GM23338 (cell line): ENCODE results near the gene GTF2H1. TPM values are rescaled to one million over a fixed set of nuclear protein-coding genes. Genes with fewer than 3 reads are reported as not detected.

Experiments used
- ATAC-seq: fragments of 200-7000 bp; cut with Tn5 transposase; 3 replicates; pipeline ENCODE4 v1.9.1; 2020
- DNase-seq: peaks from one replicate; pipeline ENCODE4 v3.0.0-alpha.2; 2015; ENCODE audit warnings: low spot score
- H2AFZ ChIP-seq: fragments of 200-600 bp; sonication (generic); 2 replicates; pipeline ENCODE4 v1.8.0; 2016; ENCODE audit warnings: antibody characterized with exemption, mild to moderate bottlenecking, moderate library complexity
- H3F3A ChIP-seq: fragments of 200-600 bp; sonication (generic); replicated peaks from 2 replicates; pipeline ENCODE4 v1.8.0; 2017; ENCODE audit warnings: antibody characterized with exemption, mixed run types, low read depth
- H3K27ac ChIP-seq: fragments of 200-600 bp; sonication (generic); 2 replicates; pipeline ENCODE4 v1.6.1; 2016; ENCODE audit warnings: low read depth
- H3K27me3 ChIP-seq: fragments of 200-600 bp; sonication (generic); 2 replicates; pipeline ENCODE4 v1.8.0; 2016; ENCODE audit warnings: mild to moderate bottlenecking, mixed run types, moderate library complexity; ENCODE audit not compliant: insufficient read depth
- H3K36me3 ChIP-seq: fragments of 200-600 bp; sonication (generic); 2 replicates; pipeline ENCODE4 v1.8.0; 2016; ENCODE audit warnings: mild to moderate bottlenecking; ENCODE audit not compliant: insufficient read depth
- H3K4me1 ChIP-seq: fragments of 200-600 bp; sonication (generic); 2 replicates; pipeline ENCODE4 v1.8.0; 2016; ENCODE audit warnings: mild to moderate bottlenecking, moderate library complexity; ENCODE audit not compliant: insufficient read depth
- H3K4me2 ChIP-seq: fragments of 200-600 bp; sonication (generic); 2 replicates; pipeline ENCODE4 v1.7.1; 2017; ENCODE audit warnings: mixed run types
- H3K4me3 ChIP-seq: fragments of 200-600 bp; sonication (generic); 2 replicates; pipeline ENCODE4 v1.6.1; 2016; ENCODE audit warnings: mixed run types
- H3K79me2 ChIP-seq: fragments of 200-600 bp; sonication (generic); replicated peaks from 2 replicates; pipeline ENCODE4 v1.8.0; 2017; ENCODE audit warnings: mild to moderate bottlenecking; ENCODE audit not compliant: insufficient read depth
- H3K9me2 ChIP-seq: fragments of 200-600 bp; sonication (generic); 2 replicates; pipeline ENCODE4 v1.8.0; 2017; ENCODE audit not compliant: insufficient read depth
- H4K20me1 ChIP-seq: fragments of 200-600 bp; sonication (generic); replicated peaks from 2 replicates; pipeline ENCODE4 v1.8.0; 2017; ENCODE audit warnings: mild to moderate bottlenecking; ENCODE audit not compliant: insufficient read depth
- H3K27ac Mint-ChIP-seq: 2 replicates; pipeline ENCODE4 v1.8.0; 2020; ENCODE audit warnings: inconsistent platforms, mild to moderate bottlenecking, moderate library complexity, mixed read lengths
- H3K27me3 Mint-ChIP-seq: 3 replicates; pipeline ENCODE4 v1.8.0; 2022; ENCODE audit warnings: low read depth, mild to moderate bottlenecking, moderate library complexity, mixed read lengths, inconsistent platforms; ENCODE audit not compliant: insufficient read depth, poor library complexity
- H3K36me3 Mint-ChIP-seq: 3 replicates; pipeline ENCODE4 v1.8.0; 2021; ENCODE audit warnings: low read depth, mild to moderate bottlenecking, inconsistent platforms, moderate library complexity, mixed read lengths
- H3K4me1 Mint-ChIP-seq: 3 replicates; pipeline ENCODE4 v1.8.0; 2020; ENCODE audit warnings: mild to moderate bottlenecking, inconsistent platforms, mixed read lengths
- H3K4me3 Mint-ChIP-seq: 3 replicates; pipeline ENCODE4 v1.8.0; 2021; ENCODE audit warnings: moderate library complexity, mild to moderate bottlenecking, inconsistent platforms, mixed read lengths
- H3K9me3 Mint-ChIP-seq: 3 replicates; pipeline ENCODE4 v1.8.0; 2020; ENCODE audit warnings: moderate library complexity, mild to moderate bottlenecking, inconsistent platforms, mixed read lengths
- CREB1 ChIP-seq: fragments of 250-450 bp; sonication (Bioruptor Pico); IDR thresholded peaks from 2 replicates; pipeline ENCODE4 v1.5.0; 2020; ENCODE audit warnings: low read depth, mild to moderate bottlenecking, moderate library complexity
- CTCF ChIP-seq, 2 experiments: fragments of 200-600 bp in 1 of 2; sonication (generic) in 1 of 2; conservative IDR thresholded peaks; 2 replicates each; pipeline versions ENCODE4 v1.5.1 to v1.6.1; 2016 to 2017; ENCODE audit warnings: antibody characterized with exemption in 2 of 2, low read depth in 2 of 2, mild to moderate bottlenecking in 2 of 2, moderate library complexity in 1 of 2
- ETS1 ChIP-seq: IDR thresholded peaks from 2 replicates; pipeline ENCODE4 v1.6.1; 2016; ENCODE audit warnings: antibody characterized with exemption
- EZH2 ChIP-seq: fragments of 200-600 bp; sonication (generic); IDR thresholded peaks from one replicate; pipeline ENCODE4 v1.8.0; 2017; ENCODE audit warnings: antibody characterized with exemption, mild to moderate bottlenecking, low read depth; ENCODE audit not compliant: unreplicated experiment
- EZH2phosphoT487 ChIP-seq: fragments of 200-600 bp; sonication (generic); IDR thresholded peaks from one replicate; pipeline ENCODE4 v1.8.1; 2018; ENCODE audit warnings: antibody characterized with exemption; ENCODE audit not compliant: unreplicated experiment
- JUNB ChIP-seq: IDR thresholded peaks from one replicate; pipeline ENCODE4 v1.6.1; 2016; ENCODE audit warnings: antibody characterized with exemption; ENCODE audit not compliant: unreplicated experiment
- NANOG ChIP-seq: IDR thresholded peaks from 2 replicates; pipeline ENCODE4 v1.6.1; 2016; ENCODE audit warnings: antibody characterized with exemption, borderline replicate concordance
- POLR2AphosphoS5 ChIP-seq: IDR thresholded peaks from 2 replicates; pipeline ENCODE4 v1.6.1; 2016; ENCODE audit warnings: antibody characterized with exemption, low read depth
- REST ChIP-seq: IDR thresholded peaks from one replicate; pipeline ENCODE4 v1.6.1; 2018; ENCODE audit warnings: antibody characterized with exemption; ENCODE audit not compliant: unreplicated experiment
- STAT1 ChIP-seq: IDR thresholded peaks from one replicate; pipeline ENCODE4 v1.6.1; 2016; ENCODE audit warnings: antibody characterized with exemption; ENCODE audit not compliant: unreplicated experiment
- ZNF114 ChIP-seq: fragments of 250-450 bp; sonication (Bioruptor Pico); IDR thresholded peaks from 2 replicates; pipeline ENCODE4 v1.5.0; 2020; ENCODE audit warnings: mild to moderate bottlenecking, moderate library complexity
- ZNF331 ChIP-seq: fragments of 250-450 bp; sonication (Bioruptor Pico); IDR thresholded peaks from 2 replicates; pipeline ENCODE4 v1.5.0; 2020; ENCODE audit warnings: low read depth, mild to moderate bottlenecking, moderate library complexity
- ZNF462 ChIP-seq: fragments of 250-450 bp; sonication (Bioruptor Pico); IDR thresholded peaks from 2 replicates; pipeline ENCODE4 v1.5.0; 2020; ENCODE audit warnings: mild to moderate bottlenecking, moderate library complexity
- polyA plus RNA-seq: library from polyadenylated mRNA; unstranded; fragments of >200 nt; fragmentation: Nextera tagmentation; extraction: Ambion mirVana; gene quantifications from 2 replicates; pipeline ENCODE4 v1.2.1, GENCODE V29; 2016
- total RNA-seq: library from RNA; depleted of rRNA; stranded (reverse); fragments of >200 nt; shearing (Covaris generic); gene quantifications from 2 replicates; pipeline ENCODE4 v1.2.3, GENCODE V29; 2014

Gene GTF2H1
- total and polyA plus RNA-seq, 2 experiments from 2014 or later: 16.5 to 43.6 TPM

- ATAC-seq (no peak), DNase-seq (no peak)
- H3K4me3 Mint-ChIP-seq: no peak overlapping the region
- Histone ChIP-seq H3K4me2 (0 out of 2 replicates have a peak overlapping the region, but pooled peaks have one; percentile 1), H3F3A (no peaks in the 10 kb centered on the region), H3K79me2 (peaks cover 36% of the 10 kb centered on the region), H2AFZ (no peak overlapping the region), H4K20me1 (peaks cover 9% of the 10 kb centered on the region; the same call in 1 of the 2 replicates), H3K9me2 (no peaks in the 10 kb centered on the region), H3K4me1 (peaks cover 12% of the 10 kb centered on the region; the same call in 1 of the 2 replicates), H3K27me3 (no peaks in the 10 kb centered on the region), H3K27ac (no peak overlapping the region), H3K4me3 (no peak overlapping the region), H3K36me3 (peaks cover 15% of the 10 kb centered on the region; the same call in 1 of the 2 replicates)
- H3K27me3 Mint-ChIP-seq: no peaks in the 10 kb centered on the region
- H3K9me3 Mint-ChIP-seq: no peaks in the 10 kb centered on the region
- H3K27ac Mint-ChIP-seq: peak overlapping the region; percentile 76; the same call in 1 of the 2 replicates
- TF ChIP-seq ZNF114 (CRISPR knock-in tag) (no peak), JUNB (no peak), ETS1 (no peak), CTCF (conservative IDR thresholded peaks at IDR 0.05; ENCODE audit: low read depth in 2 of 2) (no peak), POLR2AphosphoS5 (no peak), ZNF462 (CRISPR knock-in tag) (no peak), EZH2 (no peak), REST (no peak), STAT1 (no peak), NANOG (no peak), CREB1 (CRISPR knock-in tag) (no peak), EZH2phosphoT487 (no peak), ZNF331 (no peak)
- H3K4me1 Mint-ChIP-seq: peaks cover 14% of the 10 kb centered on the region
- peaks cover 40% of the 10 kb centered on the region for H3K36me3 Mint-ChIP-seq
Measured at GRCh38 chr11:18332891-18333290, 10.5 kb downstream of the GTF2H1 start.
